Heart left ventricle (tissue), 16 donors: ENCODE measurements around the gene STRN4. TPM values are rescaled to one million over a fixed set of nuclear protein-coding genes. Genes with fewer than 3 reads are reported as not detected.

ENCODE experiments used
- ATAC-seq, 4 donors: fragments of 200-7000 bp; cut with Tn5 transposase; one replicate each; pipeline ENCODE4 v1.9.1; 2020 to 2022; ENCODE audit warnings: moderate library complexity in 4 of 4, mild to moderate bottlenecking in 3 of 4, moderate number of reproducible peaks in 1 of 4
- DNase-seq, 5 donors: peaks; one replicate each; pipeline ENCODE4 v3.0.0-alpha.2; 2020
- H3K27ac ChIP-seq, 12 donors: fragments of 200-600 bp; sonication (generic) in 4 of 12; one replicate each; pipeline versions ENCODE4 v1.5.0 to v1.8.0; 2016 to 2022; ENCODE audit warnings: mild to moderate bottlenecking in 2 of 12
- H3K27me3 ChIP-seq, 9 donors: fragments of 200-600 bp; sonication (generic) in 2 of 9; one replicate each; pipeline versions ENCODE4 v1.5.1 to v1.8.0; 2016 to 2022; ENCODE audit warnings: mild to moderate bottlenecking in 3 of 9
- H3K36me3 ChIP-seq, 9 donors: fragments of 200-600 bp; sonication (generic) in 2 of 9; one replicate each; pipeline versions ENCODE4 v1.5.0 to v1.8.0; 2018 to 2022; ENCODE audit warnings: mild to moderate bottlenecking in 2 of 9
- H3K4me1 ChIP-seq, 12 donors: fragments of 200-600 bp; sonication (generic) in 4 of 12; one replicate each; pipeline versions ENCODE4 v1.5.0 to v1.8.0; 2016 to 2022; ENCODE audit warnings: mild to moderate bottlenecking in 3 of 12
- H3K4me3 ChIP-seq, 12 donors: fragments of 200-600 bp; sonication (generic) in 4 of 12; one replicate each; pipeline versions ENCODE4 v1.5.0 to v1.8.0; 2017 to 2022; ENCODE audit warnings: mild to moderate bottlenecking in 9 of 12, moderate library complexity in 4 of 12
- H3K9me3 ChIP-seq, 12 donors: fragments of 200-600 bp; sonication (generic) in 4 of 12; one replicate each; pipeline versions ENCODE4 v1.5.0 to v1.8.0; 2016 to 2022; ENCODE audit warnings: mild to moderate bottlenecking in 1 of 12
- POLR2A ChIP-seq, 2 donors: fragments of 450-650 bp; IDR thresholded peaks; one replicate each; pipeline ENCODE4 v1.6.1; 2017; ENCODE audit warnings: antibody characterized with exemption in 2 of 2, mild to moderate bottlenecking in 2 of 2, moderate library complexity in 2 of 2
- WGBS, 4 donors: extraction: QIAGEN DNeasy Blood & Tissue Kit in 2 of 4; methylation state at CpG; one replicate each; pipeline versions ENCODE4 v1.1.5 to v1.1.7; 2013 to 2018; 5-methylcytosine and 5-hydroxymethylcytosine counted together
- intact Hi-C, 10 donors: fragments of 100-400 bp; cut with DNase I; formaldehyde crosslinking; loops; one replicate each; pipeline versions ENCODE4 v1.11.1 to v1.14.2; 2022
- polyA plus RNA-seq, 2 donors: library from polyadenylated mRNA; stranded (reverse); fragments of 200-250 nt; gene quantifications; one replicate each; pipeline ENCODE4 v1.2.3, GENCODE V29; 2013
- total RNA-seq, 9 donors: library from RNA; depleted of rRNA in 2 of 9; stranded (reverse); fragments of >200 nt in 2 of 9; fragmentation: NEBNext Ultra II Directional in 3 of 9; extraction: Animal tissue kit (Norgen Biotek cat#: 25700) in 3 of 9; gene quantifications; one replicate each; pipeline versions ENCODE4 v1.1.0 to v1.2.4, GENCODE V29; 2016 to 2023
- TF ChIP-seq, protein P1 (sequence below), 12 donors: fragments of 200-600 bp; sonication (generic) in 4 of 12; IDR thresholded peaks; one replicate each; pipeline versions ENCODE4 v1.5.0 to v1.8.0; 2018 to 2022; ENCODE audit warnings: antibody characterized with exemption in 12 of 12, mild to moderate bottlenecking in 5 of 12
- donor health status: ischemic (EF 13 %, LVEDD 7.1; RV severe dilation, severe dysfunction).
- donor health status: healthy with polysubstance abuse.
- donor health status: DM: no; HTN: yes; CAD: no.
- donor health status: DM: no; HTN: no; CAD: no.
- donor health status: ischemic (EF 25% LVEDD 6.9; RV normal size, moderate dysfunction).
- donor health status: ischemic (EF 25% LVEDD 5.7; RV mildly dilated, moderate dysfunction).
- donor health status: healthy.
- donor health status: DM: yes; HTN: yes; CAD: no.
- donor health status: ischemic (EF 35%, LVEDD 5.7; RV mildly dilated, moderate dysfunction).
- donor health status: nonischemic (EF 11% LVEDD 7.7; RV severe dilation, severe dysfunction).
- donor health status: DM: yes; HTN: yes; CAD: no.
- donor health status: PGD.
- donor health status: ischemic (EF 29% LVEDD 5.4; RV normal size, mild dysfunction).
- donor health status: nonischemic (EF 23%, LVEDD 6.1; RV moderate dilation, normal function).

The STRN4 gene
- total and polyA plus RNA-seq, 11 donors, result 41.0 to 93.6 (median 53.7) TPM

- peak in 1 of 5 donors; percentile 17 for DNase-seq
- TF ChIP-seq, protein P1, sequence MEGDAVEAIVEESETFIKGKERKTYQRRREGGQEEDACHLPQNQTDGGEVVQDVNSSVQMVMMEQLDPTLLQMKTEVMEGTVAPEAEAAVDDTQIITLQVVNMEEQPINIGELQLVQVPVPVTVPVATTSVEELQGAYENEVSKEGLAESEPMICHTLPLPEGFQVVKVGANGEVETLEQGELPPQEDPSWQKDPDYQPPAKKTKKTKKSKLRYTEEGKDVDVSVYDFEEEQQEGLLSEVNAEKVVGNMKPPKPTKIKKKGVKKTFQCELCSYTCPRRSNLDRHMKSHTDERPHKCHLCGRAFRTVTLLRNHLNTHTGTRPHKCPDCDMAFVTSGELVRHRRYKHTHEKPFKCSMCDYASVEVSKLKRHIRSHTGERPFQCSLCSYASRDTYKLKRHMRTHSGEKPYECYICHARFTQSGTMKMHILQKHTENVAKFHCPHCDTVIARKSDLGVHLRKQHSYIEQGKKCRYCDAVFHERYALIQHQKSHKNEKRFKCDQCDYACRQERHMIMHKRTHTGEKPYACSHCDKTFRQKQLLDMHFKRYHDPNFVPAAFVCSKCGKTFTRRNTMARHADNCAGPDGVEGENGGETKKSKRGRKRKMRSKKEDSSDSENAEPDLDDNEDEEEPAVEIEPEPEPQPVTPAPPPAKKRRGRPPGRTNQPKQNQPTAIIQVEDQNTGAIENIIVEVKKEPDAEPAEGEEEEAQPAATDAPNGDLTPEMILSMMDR (IDR thresholded peaks at IDR 0.05), result no peak
- no peak for TF ChIP-seq POLR2A (IDR thresholded peaks at IDR 0.05)
- peaks cover 0 to 13% (median 3%) of the 10 kb centered on the region in 12 donors for H3K4me1 ChIP-seq
- H3K27ac ChIP-seq, result no peak overlapping the region
- WGBS, 4 donors, result 93 to 97% (median 95%) methylated on average over 11 of the region's 11 CpGs
- no peak overlapping the region for H3K4me3 ChIP-seq
- ATAC-seq, result no peak
- no peaks in the 10 kb centered on the region for H3K27me3 ChIP-seq
- intact Hi-C loops, result loop anchor here in 2 of 10 donors (5.0 kb wide), 2 partner anchors 39 to 44 kb away; no protein-coding TSS in a partner anchor
- peaks cover 3 to 96% (median 92%) of the 10 kb centered on the region in 9 donors for H3K36me3 ChIP-seq
- no peaks in the 10 kb centered on the region for H3K9me3 ChIP-seq
Observed at GRCh38 chr19:46698395-46699321, 47.6 kb downstream of the STRN4 start.

DNA sequence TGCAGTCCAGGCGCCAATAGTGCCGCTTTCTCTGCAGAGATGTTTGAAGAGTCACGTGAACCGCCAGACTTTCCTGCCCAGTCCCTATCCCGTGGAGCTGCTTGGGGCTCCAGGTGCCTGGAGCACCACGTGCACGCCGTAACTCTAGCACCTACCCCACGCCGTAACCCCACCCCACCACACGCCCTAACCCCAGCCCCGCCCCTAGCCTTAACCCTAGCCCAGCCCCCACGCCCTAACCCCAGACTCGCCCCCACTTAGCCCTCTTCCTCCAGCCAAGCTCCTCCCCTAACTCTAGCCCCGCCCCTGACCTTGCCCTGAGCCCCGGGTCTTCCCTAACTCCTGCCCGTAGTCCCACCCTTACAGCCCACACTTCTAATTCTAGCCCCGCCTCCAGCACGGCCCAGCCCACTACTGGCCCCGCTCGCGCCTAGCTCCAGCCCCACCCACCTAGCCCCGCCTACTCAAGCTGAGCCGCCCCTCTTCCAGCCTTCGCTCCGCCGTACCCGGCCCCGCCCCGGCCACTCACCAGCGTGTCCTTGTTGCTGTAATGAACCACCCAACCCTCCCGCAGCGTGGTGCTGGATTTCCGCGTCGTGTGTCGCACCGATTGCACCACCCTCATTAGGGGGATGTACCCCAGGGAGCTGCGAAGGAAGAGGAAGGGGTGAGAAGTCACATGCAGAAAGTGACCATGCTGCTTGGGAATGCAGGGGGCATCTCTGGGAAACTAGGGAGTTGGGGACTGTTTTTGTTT is 48.9 kb downstream of the STRN4 start:
- Histone ChIP-seq H3K27me3 (no peaks in the 10 kb centered on the region), H3K4me1 (peaks cover 0 to 13% (median 3%) of the 10 kb centered on the region in 12 donors), H3K36me3 (peaks cover 3 to 96% (median 92%) of the 10 kb centered on the region in 9 donors), H3K9me3 (no peaks in the 10 kb centered on the region), H3K4me3 (peak overlapping the region in 4 of 12 donors; percentile 5 to 34 (median 22)), H3K27ac (no peak overlapping the region)
- DNase-seq (peak; percentile 83 to 92 (median 91)), ATAC-seq (peak; percentile 95 to 99 (median 97))
- TF ChIP-seq, protein P1 (IDR thresholded peaks at IDR 0.05), result no peak
- TF ChIP-seq POLR2A (IDR thresholded peaks at IDR 0.05), result no peak
- 28 to 47% (median 37%) methylated on average over 39 of the region's 39 CpGs for WGBS, 4 donors
- intact Hi-C loops, result loop anchor here in 2 of 10 donors (5.0 kb wide), 2 partner anchors 40 to 45 kb away; no protein-coding TSS in a partner anchor

- no peak for TF ChIP-seq POLR2A (IDR thresholded peaks at IDR 0.05)
- TF ChIP-seq, protein P1 (IDR thresholded peaks at IDR 0.05), result no peak
- ATAC-seq, result no peak
- Histone ChIP-seq H3K36me3 (peaks cover 3 to 96% (median 92%) of the 10 kb centered on the region in 9 donors), H3K27me3 (no peaks in the 10 kb centered on the region), H3K4me1 (peaks cover 0 to 13% (median 3%) of the 10 kb centered on the region in 12 donors), H3K9me3 (no peaks in the 10 kb centered on the region), H3K4me3 (peak overlapping the region in 1 of 12 donors; percentile 34), H3K27ac (no peak overlapping the region)
- WGBS, 4 donors, result 66 to 78% (median 72%) methylated on average over 9 of the region's 9 CpGs
- intact Hi-C loops, result loop anchor here in 2 of 10 donors (5.0 kb wide), 2 partner anchors 40 to 45 kb away; no protein-coding TSS in a partner anchor
- no peak for DNase-seq
Observed at GRCh38 chr19:46696866-46697203, 49.4 kb downstream of the STRN4 start.
